ENCODE results near the gene FAM204A.

- TF ChIP-seq POLR2A (IDR thresholded peaks at IDR 0.05; ENCODE audit: low read length) = no peak
- no peak for TF ChIP-seq GATA1 (IDR thresholded peaks at IDR 0.05; ENCODE audit: low read depth, low read length)
Measured at GRCh38 chr10:118332236-118332635, 9.9 kb downstream of the FAM204A start.
